ENCODE data around the gene ARIH1.

The ARIH1 gene

DNA sequence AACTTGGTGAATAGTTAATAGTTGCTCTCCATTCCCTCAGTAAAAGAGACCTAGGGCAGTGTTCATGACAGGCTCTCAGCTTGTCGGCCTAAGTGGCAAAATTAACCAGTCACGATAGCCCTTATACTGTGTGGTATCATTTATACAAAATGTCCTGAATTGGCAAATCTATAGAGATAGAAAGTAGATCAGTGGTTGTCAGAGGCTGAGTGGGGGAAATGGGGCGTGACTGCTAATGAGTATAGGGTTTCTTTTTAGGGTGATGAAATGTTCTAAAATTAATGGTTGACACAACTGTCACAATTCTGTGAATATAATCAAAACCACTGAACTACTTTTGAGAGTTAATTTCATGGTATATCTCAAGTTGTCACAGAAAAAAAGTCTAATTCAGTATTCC is 20.9 kb downstream of the ARIH1 start:
- no peak for ATAC-seq
- no peak for TF ChIP-seq BACH2 (CRISPR knock-in tag; IDR thresholded peaks at IDR 0.05; ENCODE audit: borderline replicate concordance)
- TF ChIP-seq, protein P1, sequence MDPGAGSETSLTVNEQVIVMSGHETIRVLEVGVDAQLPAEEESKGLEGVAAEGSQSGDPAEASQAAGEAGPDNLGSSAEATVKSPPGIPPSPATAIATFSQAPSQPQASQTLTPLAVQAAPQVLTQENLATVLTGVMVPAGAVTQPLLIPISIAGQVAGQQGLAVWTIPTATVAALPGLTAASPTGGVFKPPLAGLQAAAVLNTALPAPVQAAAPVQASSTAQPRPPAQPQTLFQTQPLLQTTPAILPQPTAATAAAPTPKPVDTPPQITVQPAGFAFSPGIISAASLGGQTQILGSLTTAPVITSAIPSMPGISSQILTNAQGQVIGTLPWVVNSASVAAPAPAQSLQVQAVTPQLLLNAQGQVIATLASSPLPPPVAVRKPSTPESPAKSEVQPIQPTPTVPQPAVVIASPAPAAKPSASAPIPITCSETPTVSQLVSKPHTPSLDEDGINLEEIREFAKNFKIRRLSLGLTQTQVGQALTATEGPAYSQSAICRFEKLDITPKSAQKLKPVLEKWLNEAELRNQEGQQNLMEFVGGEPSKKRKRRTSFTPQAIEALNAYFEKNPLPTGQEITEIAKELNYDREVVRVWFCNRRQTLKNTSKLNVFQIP (CRISPR knock-in tag; IDR thresholded peaks at IDR 0.05; ENCODE audit: borderline replicate concordance, low read depth) = no peak
- no peak for TF ChIP-seq ZFP30 (CRISPR knock-in tag; IDR thresholded peaks at IDR 0.05)
- TF ChIP-seq OSR1 (CRISPR knock-in tag; IDR thresholded peaks at IDR 0.05) = no peak
- no peak for TF ChIP-seq RARB (CRISPR knock-in tag; IDR thresholded peaks at IDR 0.05)
- TF ChIP-seq SNAI2 (CRISPR knock-in tag; IDR thresholded peaks at IDR 0.05) = no peak
- TF ChIP-seq CSDC2 (CRISPR knock-in tag; IDR thresholded peaks at IDR 0.05) = no peak
- TF ChIP-seq TOX (CRISPR knock-in tag; IDR thresholded peaks at IDR 0.05; ENCODE audit: borderline replicate concordance) = no peak
- no peak for TF ChIP-seq GLIS3 (CRISPR knock-in tag; IDR thresholded peaks at IDR 0.05)
- TF ChIP-seq, protein P2, sequence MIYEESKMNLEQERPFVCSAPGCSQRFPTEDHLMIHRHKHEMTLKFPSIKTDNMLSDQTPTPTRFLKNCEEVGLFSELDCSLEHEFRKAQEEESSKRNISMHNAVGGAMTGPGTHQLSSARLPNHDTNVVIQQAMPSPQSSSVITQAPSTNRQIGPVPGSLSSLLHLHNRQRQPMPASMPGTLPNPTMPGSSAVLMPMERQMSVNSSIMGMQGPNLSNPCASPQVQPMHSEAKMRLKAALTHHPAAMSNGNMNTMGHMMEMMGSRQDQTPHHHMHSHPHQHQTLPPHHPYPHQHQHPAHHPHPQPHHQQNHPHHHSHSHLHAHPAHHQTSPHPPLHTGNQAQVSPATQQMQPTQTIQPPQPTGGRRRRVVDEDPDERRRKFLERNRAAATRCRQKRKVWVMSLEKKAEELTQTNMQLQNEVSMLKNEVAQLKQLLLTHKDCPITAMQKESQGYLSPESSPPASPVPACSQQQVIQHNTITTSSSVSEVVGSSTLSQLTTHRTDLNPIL (CRISPR knock-in tag; IDR thresholded peaks at IDR 0.05; ENCODE audit: low read depth) = no peak
- TF ChIP-seq ZNF565 (CRISPR knock-in tag; conservative IDR thresholded peaks at IDR 0.05; ENCODE audit: low read depth) = no peak
- TF ChIP-seq, protein P3, sequence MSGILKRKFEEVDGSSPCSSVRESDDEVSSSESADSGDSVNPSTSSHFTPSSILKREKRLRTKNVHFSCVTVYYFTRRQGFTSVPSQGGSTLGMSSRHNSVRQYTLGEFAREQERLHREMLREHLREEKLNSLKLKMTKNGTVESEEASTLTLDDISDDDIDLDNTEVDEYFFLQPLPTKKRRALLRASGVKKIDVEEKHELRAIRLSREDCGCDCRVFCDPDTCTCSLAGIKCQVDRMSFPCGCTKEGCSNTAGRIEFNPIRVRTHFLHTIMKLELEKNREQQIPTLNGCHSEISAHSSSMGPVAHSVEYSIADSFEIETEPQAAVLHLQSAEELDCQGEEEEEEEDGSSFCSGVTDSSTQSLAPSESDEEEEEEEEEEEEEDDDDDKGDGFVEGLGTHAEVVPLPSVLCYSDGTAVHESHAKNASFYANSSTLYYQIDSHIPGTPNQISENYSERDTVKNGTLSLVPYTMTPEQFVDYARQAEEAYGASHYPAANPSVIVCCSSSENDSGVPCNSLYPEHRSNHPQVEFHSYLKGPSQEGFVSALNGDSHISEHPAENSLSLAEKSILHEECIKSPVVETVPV (CRISPR knock-in tag; IDR thresholded peaks at IDR 0.05) = no peak
- no peak for TF ChIP-seq ARNTL (CRISPR knock-in tag; IDR thresholded peaks at IDR 0.05; ENCODE audit: borderline replicate concordance, low read depth)
- TF ChIP-seq PPARA (CRISPR knock-in tag; IDR thresholded peaks at IDR 0.05; ENCODE audit: borderline replicate concordance) = no peak
- TF ChIP-seq TCF4 (CRISPR knock-in tag; IDR thresholded peaks at IDR 0.05; ENCODE audit: borderline replicate concordance) = no peak
- no peak for TF ChIP-seq ISL1 (CRISPR knock-in tag; IDR thresholded peaks at IDR 0.05)

DNA sequence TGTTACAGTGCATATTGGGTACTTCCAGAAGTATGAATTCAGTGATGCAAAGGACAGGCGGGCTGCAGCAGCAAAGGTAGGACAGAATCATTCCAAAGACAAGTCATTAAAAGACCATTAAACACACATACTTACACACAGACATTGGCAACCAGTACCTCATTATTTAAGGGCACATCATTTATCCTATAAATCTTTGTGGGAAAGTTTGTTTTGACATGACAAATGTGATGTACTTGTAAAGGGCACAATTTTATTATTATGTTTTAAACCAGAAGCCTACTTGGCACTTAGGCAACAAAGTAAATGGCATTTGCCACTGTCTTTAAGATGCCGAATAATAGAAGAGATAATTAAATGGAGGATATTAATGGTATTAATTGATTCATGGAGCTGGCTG is 22.7 kb downstream of the ARIH1 start:
- ATAC-seq = no peak
- TF ChIP-seq ZFP3 (CRISPR knock-in tag; IDR thresholded peaks at IDR 0.05) (no peak), ZNF70 (CRISPR knock-in tag; IDR thresholded peaks at IDR 0.05) (no peak), CSDC2 (CRISPR knock-in tag; IDR thresholded peaks at IDR 0.05) (no peak), ISL1 (CRISPR knock-in tag; IDR thresholded peaks at IDR 0.05) (no peak), ZC3H10 (CRISPR knock-in tag; IDR thresholded peaks at IDR 0.05) (no peak), PPARA (CRISPR knock-in tag; IDR thresholded peaks at IDR 0.05; ENCODE audit: borderline replicate concordance) (no peak), GLIS3 (CRISPR knock-in tag; IDR thresholded peaks at IDR 0.05) (no peak), TCF4 (CRISPR knock-in tag; IDR thresholded peaks at IDR 0.05; ENCODE audit: borderline replicate concordance) (no peak), ZNF565 (CRISPR knock-in tag; conservative IDR thresholded peaks at IDR 0.05; ENCODE audit: low read depth) (no peak), TOX (CRISPR knock-in tag; IDR thresholded peaks at IDR 0.05; ENCODE audit: borderline replicate concordance) (no peak), RARB (CRISPR knock-in tag; IDR thresholded peaks at IDR 0.05) (no peak), ARNTL (CRISPR knock-in tag; IDR thresholded peaks at IDR 0.05; ENCODE audit: borderline replicate concordance, low read depth) (no peak), BACH2 (CRISPR knock-in tag; IDR thresholded peaks at IDR 0.05; ENCODE audit: borderline replicate concordance) (no peak), ZNF8 (CRISPR knock-in tag; IDR thresholded peaks at IDR 0.05) (no peak), ZFP30 (CRISPR knock-in tag; IDR thresholded peaks at IDR 0.05) (no peak)
- TF ChIP-seq, protein P3 (CRISPR knock-in tag; IDR thresholded peaks at IDR 0.05) = no peak
- TF ChIP-seq, protein P2 (CRISPR knock-in tag; IDR thresholded peaks at IDR 0.05; ENCODE audit: low read depth) = no peak
- TF ChIP-seq, protein P4, sequence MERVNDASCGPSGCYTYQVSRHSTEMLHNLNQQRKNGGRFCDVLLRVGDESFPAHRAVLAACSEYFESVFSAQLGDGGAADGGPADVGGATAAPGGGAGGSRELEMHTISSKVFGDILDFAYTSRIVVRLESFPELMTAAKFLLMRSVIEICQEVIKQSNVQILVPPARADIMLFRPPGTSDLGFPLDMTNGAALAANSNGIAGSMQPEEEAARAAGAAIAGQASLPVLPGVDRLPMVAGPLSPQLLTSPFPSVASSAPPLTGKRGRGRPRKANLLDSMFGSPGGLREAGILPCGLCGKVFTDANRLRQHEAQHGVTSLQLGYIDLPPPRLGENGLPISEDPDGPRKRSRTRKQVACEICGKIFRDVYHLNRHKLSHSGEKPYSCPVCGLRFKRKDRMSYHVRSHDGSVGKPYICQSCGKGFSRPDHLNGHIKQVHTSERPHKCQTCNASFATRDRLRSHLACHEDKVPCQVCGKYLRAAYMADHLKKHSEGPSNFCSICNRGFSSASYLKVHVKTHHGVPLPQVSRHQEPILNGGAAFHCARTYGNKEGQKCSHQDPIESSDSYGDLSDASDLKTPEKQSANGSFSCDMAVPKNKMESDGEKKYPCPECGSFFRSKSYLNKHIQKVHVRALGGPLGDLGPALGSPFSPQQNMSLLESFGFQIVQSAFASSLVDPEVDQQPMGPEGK (CRISPR knock-in tag; IDR thresholded peaks at IDR 0.05; ENCODE audit: borderline replicate concordance) = no peak
